SK-N-SH treated with all-trans-retinoic acid at 6 μM for 48 hours (cell line): ENCODE measurements around the gene SCAPER.
"Not testable (repeated sequence)": the region's sequence is repeated elsewhere in the genome, so short reads cannot be mapped to it uniquely, and the experiment has no call there.

ENCODE experiments used
- ARNTL ChIP-seq: fragments of 450-650 bp; formaldehyde crosslinking; IDR thresholded peaks from 2 replicates; pipeline ENCODE4 v1.5.0; 2020; ENCODE audit warnings: low read depth, mild to moderate bottlenecking, moderate library complexity, borderline replicate concordance
- BACH2 ChIP-seq: fragments of 250-450 bp; sonication (Bioruptor Pico); IDR thresholded peaks from 2 replicates; pipeline ENCODE4 v1.9.0; 2021; ENCODE audit warnings: mild to moderate bottlenecking, borderline replicate concordance
- CREB5 ChIP-seq: fragments of 250-450 bp; sonication (Bioruptor Pico); IDR thresholded peaks from 2 replicates; pipeline ENCODE4 v1.5.1; 2020; ENCODE audit warnings: low read depth, mild to moderate bottlenecking, moderate library complexity
- OSR1 ChIP-seq: fragments of 250-450 bp; sonication (Bioruptor Pico); IDR thresholded peaks from 2 replicates; pipeline ENCODE4 v1.8.0; 2022; ENCODE audit warnings: moderate library complexity, mild to moderate bottlenecking, inconsistent platforms
- PATZ1 ChIP-seq: fragments of 250-450 bp; sonication (Bioruptor Pico); IDR thresholded peaks from 2 replicates; pipeline ENCODE4 v1.8.0; 2020; ENCODE audit warnings: mild to moderate bottlenecking, moderate library complexity, borderline replicate concordance
- POU6F1 ChIP-seq: fragments of 250-450 bp; sonication (Bioruptor Pico); IDR thresholded peaks from 2 replicates; pipeline ENCODE4 v1.8.0; 2021; ENCODE audit warnings: low read depth, mild to moderate bottlenecking, moderate library complexity, borderline replicate concordance
- RARB ChIP-seq: fragments of 250-450 bp; sonication (Bioruptor Pico); IDR thresholded peaks from 2 replicates; pipeline ENCODE4 v1.8.0; 2021; ENCODE audit warnings: mild to moderate bottlenecking, moderate library complexity
- SNAI2 ChIP-seq: fragments of 250-450 bp; sonication (Bioruptor Pico); IDR thresholded peaks from 2 replicates; pipeline ENCODE4 v1.5.0; 2020; ENCODE audit warnings: mild to moderate bottlenecking, moderate library complexity
- TCF4 ChIP-seq: fragments of 250-450 bp; sonication (Bioruptor Pico); IDR thresholded peaks from 2 replicates; pipeline ENCODE4 v1.8.0; 2021; ENCODE audit warnings: mild to moderate bottlenecking, moderate library complexity, borderline replicate concordance
- TOX ChIP-seq: fragments of 250-450 bp; sonication (Bioruptor Pico); IDR thresholded peaks from 2 replicates; pipeline ENCODE4 v1.8.0; 2021; ENCODE audit warnings: mild to moderate bottlenecking, moderate library complexity, borderline replicate concordance
- ZC3H10 ChIP-seq: fragments of 250-450 bp; sonication (Bioruptor Pico); IDR thresholded peaks from 2 replicates; pipeline ENCODE4 v1.5.1; 2021; ENCODE audit warnings: mild to moderate bottlenecking, moderate library complexity
- ZFP3 ChIP-seq: fragments of 250-450 bp; sonication (Bioruptor Pico); IDR thresholded peaks from 2 replicates; pipeline ENCODE4 v1.5.0; 2020; ENCODE audit warnings: mild to moderate bottlenecking, moderate library complexity
- ZNF565 ChIP-seq: fragments of 450-650 bp; formaldehyde crosslinking; conservative IDR thresholded peaks from 2 replicates; pipeline ENCODE4 v1.5.0; 2020; ENCODE audit warnings: low read depth, mild to moderate bottlenecking, moderate library complexity
- ZNF8 ChIP-seq: fragments of 450-650 bp; formaldehyde crosslinking; IDR thresholded peaks from 2 replicates; pipeline ENCODE4 v1.5.0; 2020; ENCODE audit warnings: mild to moderate bottlenecking, moderate library complexity

GRCh38 chr15:76899176-76899930 is 5.8 kb downstream of the SCAPER start:
- not testable (repeated sequence) for TF ChIP-seq BACH2; ARNTL (CRISPR knock-in tag); ZNF565 (CRISPR knock-in tag); PATZ1 (CRISPR knock-in tag); ZC3H10 (CRISPR knock-in tag); OSR1 (CRISPR knock-in tag); ZFP3; SNAI2 (CRISPR knock-in tag); RARB (CRISPR knock-in tag); ZNF8; POU6F1; TOX; CREB5 (CRISPR knock-in tag); TCF4 (CRISPR knock-in tag)
